HepG2 (cell line): ENCODE results near the gene REEP6. TPM values are rescaled to one million over a fixed set of nuclear protein-coding genes. Genes with fewer than 3 reads are reported as not detected.
A peak's percentile ranks its signal among the peaks of the same experiment; 100 is the strongest.

Experiments used
- ATAC-seq: fragments of 200-7000 bp; cut with Tn5 transposase; 3 replicates; pipeline ENCODE4 v1.9.1; 2020; ENCODE audit warnings: mild to moderate bottlenecking, moderate library complexity
- BruUV-seq: library from RNA; stranded (reverse); fragments of 400-500 nt; replicated peaks from 2 replicates; lab custom pipeline; 2021; lab: Mats Ljungman, UMichigan
- CTCF ChIA-PET: fragments of 300-600 bp; formaldehyde crosslinking; extraction: SDS; loops from one replicate; lab custom pipeline; 2021; ENCODE audit warnings: low total read pairs, inconsistent platforms, low intra/inter-chr PET ratio; lab: Yijun Ruan, JAX
- POLR2A ChIA-PET: fragments of 350-600 bp; sonication (Branson Sonifier 250); formaldehyde crosslinking; loops from one replicate; lab custom pipeline; 2020; ENCODE audit warnings: antibody characterized with exemption, inconsistent platforms; lab: Yijun Ruan, JAX
- DNase-seq: peaks from one replicate; pipeline ENCODE4 v3.0.0-alpha.2; 2015; ENCODE audit warnings: low spot score
- FAIRE-seq: peaks from 3 replicates; lab custom pipeline; 2011; peaks lifted over from hg19 to GRCh38; lab: Jason Lieb, UNC
- H2AFZ ChIP-seq: one replicate; pipeline ENCODE4 v1.6.1; 2011; ENCODE audit warnings: low read length, inconsistent platforms
- H3K27ac ChIP-seq: fragments of 300-600 bp; 3 replicates; pipeline ENCODE4 v1.8.0; 2011; ENCODE audit warnings: mixed run types, mild to moderate bottlenecking, mixed read lengths, low read length, inconsistent platforms; ENCODE audit not compliant: insufficient read depth; ENCODE audit errors: extremely low read length
- H3K27me3 ChIP-seq, 2 experiments: fragments of 200-600 bp in 1 of 2; 2 replicates in 1 of 2; 3 replicates in 1 of 2; pipeline versions ENCODE4 v1.6.0 to v1.8.0; 2011; ENCODE audit warnings: low read length in 2 of 2, mild to moderate bottlenecking in 2 of 2, moderate library complexity in 2 of 2, inconsistent platforms in 1 of 2; ENCODE audit not compliant: insufficient read depth in 2 of 2, control insufficient read depth in 1 of 2
- H3K36me3 ChIP-seq, 2 experiments: fragments of 200-600 bp in 1 of 2; replicated peaks in 1 of 2; 2 replicates in 1 of 2; 3 replicates in 1 of 2; pipeline versions ENCODE4 v1.5.1 to v1.8.0; 2011; ENCODE audit warnings: low read length in 2 of 2, inconsistent platforms in 1 of 2; ENCODE audit not compliant: insufficient read depth in 2 of 2, control insufficient read depth in 1 of 2
- H3K4me1 ChIP-seq: 2 replicates; pipeline ENCODE4 v1.5.1; 2012; ENCODE audit warnings: low read length, inconsistent platforms; ENCODE audit not compliant: insufficient read depth
- H3K4me2 ChIP-seq: 2 replicates; pipeline ENCODE4 v1.6.0; 2011; ENCODE audit warnings: low read depth, low read length, inconsistent platforms
- H3K4me3 ChIP-seq, 3 experiments: fragments of 200-600 bp in 1 of 3; sonication (generic), shearing (Covaris generic) in 1 of 3; replicated peaks in 1 of 3; 2 replicates each; pipeline ENCODE4 v1.5.1; 2011 to 2016; ENCODE audit warnings: low read length in 3 of 3, inconsistent platforms in 2 of 3, low read depth in 2 of 3, mild to moderate bottlenecking in 2 of 3, control low read depth in 1 of 3, mixed read lengths in 1 of 3; ENCODE audit not compliant: insufficient read depth in 1 of 3
- H3K79me2 ChIP-seq: one replicate; pipeline ENCODE4 v1.6.1; 2011; ENCODE audit warnings: low read length, inconsistent platforms; ENCODE audit not compliant: insufficient read depth
- H3K9ac ChIP-seq: 2 replicates; pipeline ENCODE4 v1.6.0; 2011; ENCODE audit warnings: mild to moderate bottlenecking, low read depth, low read length, inconsistent platforms; ENCODE audit not compliant: insufficient read depth
- H3K9me3 ChIP-seq: 2 replicates; pipeline ENCODE4 v1.5.1; 2012; ENCODE audit warnings: mild to moderate bottlenecking, low read length
- H4K20me1 ChIP-seq: 2 replicates; pipeline ENCODE4 v1.6.0; 2011; ENCODE audit warnings: inconsistent platforms, mild to moderate bottlenecking, low read length, moderate library complexity; ENCODE audit not compliant: insufficient read depth
- CHCHD3 ChIP-seq: sonication (generic); formaldehyde crosslinking; IDR thresholded peaks from 2 replicates; pipeline ENCODE4 v1.8.0; 2022; ENCODE audit warnings: mild to moderate bottlenecking, missing genetic modification reagents, moderate library complexity
- DNMT1 ChIP-seq: sonication (generic); formaldehyde crosslinking; IDR thresholded peaks from 2 replicates; pipeline ENCODE4 v1.5.1; 2020; ENCODE audit warnings: mild to moderate bottlenecking, missing genetic modification reagents
- HIVEP1 ChIP-seq: sonication (generic); formaldehyde crosslinking; IDR thresholded peaks from 2 replicates; pipeline ENCODE4 v1.4.0; 2020; ENCODE audit warnings: mild to moderate bottlenecking, missing genetic modification reagents
- KDM4B ChIP-seq: sonication (generic); formaldehyde crosslinking; IDR thresholded peaks from 2 replicates; pipeline ENCODE4 v1.4.0; 2020; ENCODE audit warnings: missing genetic modification reagents
- ZBTB38 ChIP-seq: sonication (generic); formaldehyde crosslinking; IDR thresholded peaks from 2 replicates; pipeline ENCODE4 v1.5.1; 2020; ENCODE audit warnings: mild to moderate bottlenecking, missing genetic modification reagents
- ZFP91 ChIP-seq: sonication (generic); formaldehyde crosslinking; IDR thresholded peaks from 2 replicates; pipeline ENCODE4 v1.9.0; 2022; ENCODE audit warnings: missing genetic modification reagents, mild to moderate bottlenecking, borderline replicate concordance
- ZNF569 ChIP-seq: sonication (generic); formaldehyde crosslinking; IDR thresholded peaks from 2 replicates; pipeline ENCODE4 v1.5.0; 2020; ENCODE audit warnings: mild to moderate bottlenecking, missing genetic modification reagents, moderate library complexity, borderline replicate concordance
- WGBS: methylation state at CpG from one replicate; pipeline ENCODE4 v1.1.6; 2017; ENCODE audit warnings: low lambda C conversion rate; 5-methylcytosine and 5-hydroxymethylcytosine counted together
- in situ Hi-C: cut with HindIII; loops from 2 replicates; pipeline ENCODE4 v1.10.0; 2017; ENCODE audit warnings: low pct_unique_long_range_greater_than_20kb; ENCODE audit not compliant: extremely low pct_ligation_motif_present
- intact Hi-C: fragments of 100-400 bp; cut with micrococcal nuclease; formaldehyde crosslinking; loops from one replicate; pipeline ENCODE4 v1.10.0; 2022; ENCODE audit not compliant: unreplicated experiment
- polyA plus RNA-seq, 8 experiments: library from polyadenylated mRNA; depleted of rRNA in 3 of 8; stranded (reverse) in 7 of 8; unstranded in 1 of 8; fragments of >200 nt; fragmentation: Illumina TruSeq in 4 of 8; extraction: Trizol in 4 of 8; gene quantifications; 2 replicates each; pipeline versions ENCODE4 v1.2.1 to v1.2.3, GENCODE V29; 2011 to 2016; ENCODE audit warnings: low read depth in 4 of 8, missing spikeins in 1 of 8, mixed read lengths in 1 of 8; ENCODE audit not compliant: insufficient read depth in 1 of 8
- total RNA-seq, 5 experiments: library from RNA; depleted of rRNA; stranded (reverse); fragments of >200 nt; fragmentation: Illumina TruSeq; extraction: Trizol; gene quantifications; 2 replicates each; pipeline ENCODE4 v1.2.3, GENCODE V29; 2016; ENCODE audit warnings: low read depth in 1 of 5

Gene REEP6
- total and polyA plus RNA-seq, 2 of the 13 experiments (the other 11 are each of a cell fraction or from before 2014, with no cell fraction given), result 10.0 to 28.8 TPM

- no peak for TF ChIP-seq ZNF569 (CRISPR knock-in tag)
- no peak for TF ChIP-seq CHCHD3 (CRISPR knock-in tag)
- peak; percentile 11; the same call in 1 of the 2 replicates for TF ChIP-seq ZBTB38 (CRISPR knock-in tag)
- TF ChIP-seq ZFP91 (CRISPR knock-in tag), result peak; percentile 45; the same call in 1 of the 2 replicates
- peak; percentile 5; the same call in 1 of the 2 replicates for TF ChIP-seq KDM4B (CRISPR knock-in tag)
Observed at GRCh38 chr19:1481224-1481892, 9.6 kb upstream of the REEP6 start (continued).

GRCh38 chr19:1481893-1482360 is 9.1 kb upstream of the REEP6 start:
- H3K9ac ChIP-seq, result peak overlapping the region; percentile 40; the same call in 1 of the 2 replicates
- no TSS peak for BruUV-seq
- no peak for ATAC-seq
- H4K20me1 ChIP-seq, result 0 out of 2 replicates have a peak, but pooled peaks cover 3% of the 10 kb centered on the region
- no peak for FAIRE-seq
- peaks cover 14% of the 10 kb centered on the region for H3K79me2 ChIP-seq
- intact Hi-C loops, result no loop called here
- no peak overlapping the region for H3K4me3 ChIP-seq
- H3K4me1 ChIP-seq, result peaks cover 46% of the 10 kb centered on the region
- in situ Hi-C loops, result no loop called here
- no peak overlapping the region for H2AFZ ChIP-seq
- H3K36me3 ChIP-seq, result peaks cover 2 to 4% of the 10 kb centered on the region in 2 experiments; a peak in 1 of 5 replicates
- WGBS, result over 99% methylated on average over 15 of the region's 36 CpGs
- H3K27me3 ChIP-seq, result no peaks in the 10 kb centered on the region
- TF ChIP-seq DNMT1 (CRISPR knock-in tag) (0 out of 2 replicates have a peak, but pooled peaks have one; percentile 58), HIVEP1 (CRISPR knock-in tag) (no peak)
- CTCF ChIA-PET, result no interaction called here
- POLR2A ChIA-PET, result interaction anchor here (2.7 kb wide), 1 partner anchor 10 kb away, joined by 29 read pairs; the partner anchor contains the start of gene REEP6
- no peak for DNase-seq
- H3K27ac ChIP-seq, result peak overlapping the region; percentile 85
- H3K9me3 ChIP-seq, result no peaks in the 10 kb centered on the region
- H3K4me2 ChIP-seq, result no peak overlapping the region
